ENCODE results near the gene ACAP2.

Gene ACAP2

DNA sequence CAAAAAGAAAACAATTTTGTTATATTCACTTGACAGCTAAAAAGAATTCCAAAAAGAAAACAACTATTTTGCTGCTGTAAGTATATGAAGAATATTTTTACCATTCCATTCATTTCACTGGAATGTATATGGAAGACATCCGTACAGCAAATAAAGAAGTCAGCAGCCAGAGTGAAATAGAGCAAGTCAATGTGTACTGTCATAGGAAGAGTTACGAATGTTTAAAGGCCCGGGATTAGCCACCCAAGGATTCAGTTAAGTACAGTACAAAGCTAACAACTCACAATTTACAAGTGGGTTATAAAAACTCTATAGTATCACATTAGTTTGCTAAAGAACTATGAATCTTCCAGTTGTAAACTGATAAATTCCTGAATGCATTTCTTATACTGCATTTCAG is 157.4 kb downstream of the ACAP2 start:
- DNase-seq = no peak

DNA sequence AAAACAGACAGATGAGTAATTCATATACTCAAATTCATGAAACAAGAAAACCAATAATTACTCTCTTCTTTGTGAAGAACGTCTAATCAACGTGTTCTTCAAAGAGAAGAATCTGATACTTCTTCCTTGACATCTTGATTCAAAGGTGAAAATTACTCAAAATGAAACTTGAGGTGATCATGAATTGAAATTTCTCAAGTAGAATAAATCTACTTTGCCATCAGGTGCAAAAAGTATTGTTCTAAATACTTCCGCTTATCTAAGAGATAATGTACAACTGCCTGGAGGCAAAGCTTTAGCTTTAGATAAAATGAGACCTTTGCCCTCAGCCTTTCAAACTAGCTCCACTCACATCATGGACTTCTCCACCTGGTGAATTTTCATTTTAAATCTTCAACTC is 158.0 kb downstream of the ACAP2 start:
- DNase-seq = no peak

DNA sequence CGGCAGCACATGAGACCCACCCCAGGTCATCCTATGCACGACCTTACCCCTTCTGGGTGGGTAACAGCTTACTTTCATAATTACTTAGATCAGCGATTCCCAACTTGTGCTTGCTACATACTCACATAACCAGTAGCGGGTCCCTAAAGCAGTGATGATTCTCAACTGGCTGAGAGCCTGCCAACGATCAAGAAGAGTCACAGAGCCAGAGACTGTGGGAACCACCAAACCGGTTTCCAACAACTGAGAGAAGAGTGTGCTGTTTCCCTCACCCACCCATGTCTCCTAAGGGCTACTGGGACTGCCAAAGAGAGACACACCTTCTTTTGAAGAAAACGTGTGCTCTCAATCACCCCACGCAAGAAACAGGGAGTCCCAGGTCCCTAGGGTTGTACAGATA is 159.9 kb downstream of the ACAP2 start:
- DNase-seq = no peak

DNA sequence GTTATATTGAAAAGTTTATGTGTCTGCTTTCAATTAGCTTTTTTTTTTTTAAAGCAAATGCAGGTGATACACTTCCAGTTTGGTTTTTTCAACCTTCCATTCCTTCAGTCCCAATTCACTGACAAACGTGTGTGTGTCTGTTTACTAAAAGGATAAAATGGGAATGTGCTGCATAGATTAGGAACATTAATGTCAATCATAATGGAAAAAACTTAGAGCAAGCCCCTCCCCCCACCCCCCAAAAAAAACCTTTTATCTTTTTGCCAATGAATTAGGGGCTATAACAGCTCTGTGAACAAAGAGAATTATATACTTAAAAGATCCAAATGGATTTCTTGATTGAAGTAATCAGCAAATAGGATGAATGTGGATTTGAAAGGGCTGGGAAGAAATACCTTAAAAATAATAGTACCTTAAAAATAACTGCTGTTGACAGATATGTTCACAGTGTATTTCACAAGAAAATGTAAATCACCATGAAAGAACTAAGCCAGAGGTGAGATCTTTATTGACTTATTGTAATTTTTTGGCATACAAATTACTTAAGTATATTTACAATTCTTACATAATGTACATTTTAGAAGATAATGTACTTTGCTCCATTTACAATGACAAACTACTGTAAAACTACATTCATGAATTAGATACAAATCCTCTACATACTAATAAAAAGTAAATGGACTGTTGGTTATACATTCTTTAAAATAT is 168.4 kb downstream of the ACAP2 start:
- DNase-seq = no peak

DNA sequence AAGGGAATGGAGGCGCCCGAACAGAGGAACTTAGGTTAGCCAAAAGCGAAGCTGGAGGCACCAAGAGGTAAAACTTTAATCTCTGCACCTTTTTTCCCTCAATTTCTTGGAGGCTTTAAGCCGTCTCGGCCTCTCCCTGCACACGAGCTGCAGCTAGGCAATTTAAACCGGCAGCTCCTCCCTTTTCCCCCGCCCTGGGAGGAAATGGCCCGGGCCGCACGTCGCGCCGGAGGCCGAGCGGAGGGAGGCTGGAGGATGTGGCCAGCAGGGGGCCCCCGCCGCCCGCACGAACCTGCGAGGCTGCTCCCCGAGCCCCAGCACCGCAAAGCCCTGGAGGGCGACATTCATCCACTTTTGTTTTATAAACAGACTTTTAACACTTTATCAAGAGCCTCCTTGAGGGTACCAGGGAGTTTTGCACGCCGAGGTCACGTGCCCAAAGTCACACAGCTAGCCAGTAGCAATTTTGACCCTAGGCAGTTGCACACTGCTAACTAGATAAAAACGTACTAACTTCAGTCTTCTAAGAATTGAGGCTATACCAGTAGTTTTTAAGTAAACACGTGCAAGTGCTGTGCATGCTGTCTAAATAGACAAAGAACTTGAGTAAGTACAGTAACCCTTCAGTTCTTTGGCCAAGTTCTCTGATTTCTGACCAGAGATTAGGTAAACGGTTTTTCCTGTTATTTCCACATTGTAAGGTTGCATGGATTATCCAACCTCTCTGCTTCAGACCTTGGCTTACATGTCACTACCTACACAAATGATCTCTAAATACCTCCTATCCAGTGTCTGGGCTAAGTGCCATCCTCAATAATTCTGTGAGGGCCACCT is 171.2 kb downstream of the ACAP2 start:
- DNase-seq = peak; percentile 87

DNA sequence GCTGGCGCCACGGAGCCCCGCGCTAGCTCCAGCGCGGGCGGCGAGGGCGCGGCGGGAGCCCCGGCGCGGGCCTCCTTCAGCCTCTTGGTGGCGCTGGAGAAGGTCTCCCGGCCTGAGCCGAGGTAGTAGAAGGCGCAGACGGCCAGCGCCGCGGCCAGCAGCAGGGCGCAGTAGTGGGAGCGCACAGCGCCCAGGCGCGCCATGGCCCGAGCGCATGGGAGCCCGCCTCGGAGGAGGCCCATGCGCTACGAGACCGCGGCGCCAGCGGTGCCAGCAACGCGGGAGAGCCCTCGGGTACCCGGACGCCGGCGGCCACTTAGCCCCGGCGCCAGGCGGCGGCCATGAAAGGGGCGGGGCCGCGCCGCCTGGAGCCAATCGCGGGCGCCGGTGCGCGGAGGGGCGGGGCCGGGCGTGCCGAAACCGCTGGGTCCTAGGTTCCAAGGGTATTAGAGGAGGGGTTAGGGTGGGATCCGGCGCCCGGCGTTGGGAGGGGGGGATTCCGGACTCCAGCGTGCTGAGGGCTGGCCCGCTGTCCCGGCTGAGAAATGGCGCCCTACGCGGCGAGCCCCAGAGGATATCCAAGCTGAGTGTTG is 171.9 kb downstream of the ACAP2 start, which contains the start of gene XXYLT1:
Gene XXYLT1 (minus strand): TSS at position 343 of the 593 bp plus-strand sequence. CDS start 101 bp downstream, at position 242.
- DNase-seq = peak; percentile 92

DNA sequence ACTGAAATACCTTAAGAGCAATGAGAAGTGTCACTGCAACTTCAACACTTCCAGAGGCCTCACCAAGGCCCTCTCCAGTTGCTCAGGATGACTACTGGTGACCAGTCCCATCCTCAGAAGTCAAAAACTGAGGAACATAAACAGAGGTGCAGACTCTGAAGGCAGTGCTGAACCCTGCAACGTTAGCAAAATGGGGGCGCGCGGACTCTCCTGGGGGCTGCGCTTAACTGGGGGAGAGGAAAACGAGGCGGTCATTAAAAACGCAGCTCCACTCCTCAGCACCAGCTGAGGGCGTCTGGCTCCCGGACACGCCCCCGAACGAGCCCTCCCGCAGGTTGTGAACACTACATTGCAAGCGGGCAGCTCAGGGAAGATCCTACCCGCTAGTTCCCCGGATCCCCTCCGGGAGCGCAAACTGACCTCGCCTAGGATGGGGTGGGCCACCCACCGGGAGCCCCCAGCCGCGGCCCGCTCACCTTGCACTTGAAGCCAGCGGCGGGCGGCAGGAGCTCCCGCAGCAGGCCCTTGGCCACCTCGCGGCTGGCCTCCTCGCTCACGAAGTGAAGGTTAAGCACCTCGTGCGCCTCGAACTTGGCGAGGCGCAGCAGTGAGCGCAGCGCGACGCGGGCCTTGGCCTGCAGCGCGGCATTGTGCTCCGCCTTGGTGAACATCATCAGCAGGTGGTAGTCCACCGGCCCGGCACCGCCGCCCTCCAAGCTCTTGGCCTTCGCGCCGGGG is 172.6 kb downstream of the ACAP2 start:
- DNase-seq = peak; percentile 52

DNA sequence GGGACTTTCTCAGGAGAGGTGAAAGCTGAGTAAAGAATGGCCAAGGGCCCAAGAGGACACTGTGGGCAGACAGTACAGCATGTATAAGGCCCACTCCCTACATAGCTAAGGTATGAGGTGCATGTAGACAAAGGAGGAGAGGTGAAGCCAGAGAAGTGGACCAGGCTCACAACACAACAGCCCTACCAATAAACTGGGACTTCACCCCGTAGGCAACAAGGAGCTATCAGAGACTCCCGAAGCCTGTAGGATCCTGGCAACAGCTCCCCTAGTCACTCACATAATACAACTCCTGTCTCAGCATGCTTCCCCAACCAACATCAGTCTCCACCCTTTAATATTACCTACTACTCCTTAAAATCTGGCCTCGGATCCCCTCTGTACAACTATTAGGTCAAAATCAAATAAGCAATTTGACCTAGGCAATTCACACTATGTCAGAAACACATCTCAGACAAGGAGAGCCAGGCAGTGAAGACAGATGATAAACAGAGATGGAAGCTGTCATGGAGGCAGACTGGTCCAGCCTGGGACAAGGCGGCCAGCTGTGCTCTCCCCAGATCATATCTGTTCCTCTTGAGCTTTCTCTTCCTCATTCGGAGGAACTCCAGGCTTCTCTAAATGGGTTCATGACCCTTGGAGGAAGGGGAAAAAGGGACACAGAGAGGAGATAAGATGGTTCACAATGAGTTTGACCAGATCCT is 173.3 kb downstream of the ACAP2 start:
- DNase-seq = no peak

DNA sequence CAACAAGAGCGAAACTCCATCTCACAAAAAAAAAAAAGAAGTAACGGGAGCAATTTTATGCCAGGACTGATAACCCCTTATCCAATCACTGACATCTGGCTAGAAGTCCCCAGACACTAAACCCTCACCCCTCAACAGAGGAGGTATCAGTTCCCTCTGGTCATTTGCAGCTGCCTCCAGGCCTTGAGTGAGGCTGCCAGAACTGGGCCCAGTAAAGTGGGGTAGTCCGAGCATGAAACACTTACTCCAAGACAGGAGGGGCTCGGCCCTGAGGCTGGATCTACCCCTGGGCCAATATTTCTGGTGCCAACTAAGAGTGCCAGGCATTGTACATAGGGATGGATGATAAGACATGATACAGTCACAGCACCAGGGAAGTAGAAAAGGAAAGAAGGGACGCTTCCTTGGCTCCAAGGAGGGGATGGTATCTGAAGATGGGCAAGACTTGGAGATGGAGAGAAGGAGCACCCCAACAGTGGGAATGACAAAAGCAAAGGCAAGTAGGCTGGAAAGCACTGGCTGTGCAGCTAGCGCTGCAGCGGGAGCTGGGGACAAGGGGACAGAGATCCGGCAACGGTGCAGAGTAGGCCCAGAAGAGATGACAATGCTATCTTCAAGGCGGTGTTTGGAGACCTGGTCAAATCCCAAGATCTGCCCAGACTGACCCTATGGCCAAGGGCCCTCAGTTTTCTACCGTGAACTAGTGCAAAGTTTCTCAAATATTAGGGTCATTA is 174.1 kb downstream of the ACAP2 start:
- DNase-seq = no peak

DNA sequence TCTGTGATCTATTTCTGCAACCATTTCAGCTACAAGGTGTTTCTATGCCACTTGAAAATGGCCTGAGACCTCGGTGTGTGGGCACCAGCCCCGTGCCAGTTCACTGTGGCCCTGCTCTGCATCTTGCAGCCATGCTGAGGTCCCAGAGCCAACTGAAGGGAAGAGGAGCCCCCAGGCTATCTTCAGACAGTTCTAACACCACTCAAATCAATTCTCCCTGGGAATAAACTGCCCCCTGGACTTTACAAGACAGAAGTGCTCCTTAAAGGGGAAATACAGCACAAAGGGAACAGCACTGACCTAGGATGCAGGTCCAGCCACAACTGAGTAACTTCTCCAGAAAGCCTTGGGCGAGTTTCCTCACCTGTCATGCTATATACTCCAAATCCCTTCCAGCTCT is 175.7 kb downstream of the ACAP2 start:
- no peak for DNase-seq

DNA sequence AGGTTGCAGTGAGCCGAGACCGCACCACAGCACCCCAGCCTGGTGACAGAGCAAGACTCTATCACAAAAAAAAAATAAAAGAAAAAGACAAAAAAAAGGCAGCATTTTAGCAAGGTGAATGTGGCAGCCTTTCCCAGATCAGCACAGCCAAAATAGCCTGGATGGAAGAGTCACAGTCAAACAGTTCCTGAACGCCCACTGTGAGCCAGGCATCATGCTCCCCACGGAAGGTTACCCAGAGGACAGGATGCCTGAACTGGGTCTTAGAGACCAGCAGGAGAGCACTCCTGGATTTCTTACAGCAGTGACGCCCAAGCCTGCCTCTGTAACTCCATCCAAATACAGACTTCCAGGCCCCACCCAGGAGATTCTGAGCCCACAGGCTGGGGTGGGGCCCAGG is 176.4 kb downstream of the ACAP2 start:
- DNase-seq = no peak

DNA sequence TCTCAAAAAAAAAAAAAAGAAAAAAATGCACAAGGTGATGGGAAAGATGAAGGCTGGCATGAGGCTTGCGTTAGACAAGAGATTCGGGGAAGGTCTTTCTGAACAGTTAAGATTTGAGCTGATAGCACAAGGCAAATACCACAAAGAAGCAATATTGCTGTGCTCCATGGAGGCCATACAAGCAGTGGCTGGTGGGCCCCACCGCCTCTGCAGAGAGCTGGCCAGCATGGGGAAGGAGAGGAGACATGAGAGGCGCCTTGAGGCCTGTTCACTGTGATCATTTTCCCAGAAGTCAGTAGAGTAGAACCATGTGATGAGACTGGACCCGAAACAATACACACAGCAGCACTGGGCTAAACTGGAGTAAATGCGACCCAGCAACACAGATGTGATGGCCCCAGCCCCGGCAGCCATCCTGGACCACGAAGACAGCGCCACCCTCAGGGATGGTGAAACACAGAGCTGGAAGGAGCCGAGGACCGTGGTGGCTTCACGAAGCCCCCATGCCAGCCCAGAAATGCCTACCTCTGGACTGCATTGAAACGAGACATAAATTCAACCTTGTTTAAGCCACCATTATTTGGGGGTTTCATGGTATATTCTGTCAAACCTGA is 177.3 kb downstream of the ACAP2 start:
- DNase-seq = no peak

DNA sequence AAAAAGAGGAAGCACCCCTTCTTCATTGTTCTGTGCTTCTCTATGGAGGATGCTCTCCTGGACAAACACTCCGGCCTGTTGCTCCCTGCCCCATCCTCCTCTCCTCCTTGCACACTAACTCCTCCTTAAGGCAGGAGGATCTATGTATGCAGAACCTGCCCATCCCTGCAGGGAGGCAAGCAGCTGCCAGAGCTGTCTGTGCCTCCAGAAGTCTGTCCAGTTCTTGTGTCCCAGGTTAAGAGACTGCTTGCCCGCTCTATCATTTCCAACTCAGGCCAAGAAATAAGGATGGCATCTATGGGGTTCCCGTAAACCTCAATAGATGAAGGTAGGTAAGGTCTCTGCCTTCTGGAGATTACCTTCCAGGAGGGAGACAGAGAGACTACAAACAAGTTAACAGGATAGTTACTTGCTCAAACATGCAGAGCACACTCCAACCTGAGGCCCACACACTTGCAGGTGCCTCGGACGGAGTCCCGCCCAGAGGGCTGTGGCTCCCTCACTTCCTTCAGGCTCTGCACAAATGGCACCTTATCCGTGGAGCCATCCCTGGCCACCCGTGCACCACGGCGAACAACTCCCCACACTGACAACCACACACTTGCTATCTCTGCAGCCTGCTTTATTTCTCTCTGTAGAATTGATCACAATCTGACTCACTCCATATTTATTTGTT is 178.8 kb downstream of the ACAP2 start:
- no peak for DNase-seq

DNA sequence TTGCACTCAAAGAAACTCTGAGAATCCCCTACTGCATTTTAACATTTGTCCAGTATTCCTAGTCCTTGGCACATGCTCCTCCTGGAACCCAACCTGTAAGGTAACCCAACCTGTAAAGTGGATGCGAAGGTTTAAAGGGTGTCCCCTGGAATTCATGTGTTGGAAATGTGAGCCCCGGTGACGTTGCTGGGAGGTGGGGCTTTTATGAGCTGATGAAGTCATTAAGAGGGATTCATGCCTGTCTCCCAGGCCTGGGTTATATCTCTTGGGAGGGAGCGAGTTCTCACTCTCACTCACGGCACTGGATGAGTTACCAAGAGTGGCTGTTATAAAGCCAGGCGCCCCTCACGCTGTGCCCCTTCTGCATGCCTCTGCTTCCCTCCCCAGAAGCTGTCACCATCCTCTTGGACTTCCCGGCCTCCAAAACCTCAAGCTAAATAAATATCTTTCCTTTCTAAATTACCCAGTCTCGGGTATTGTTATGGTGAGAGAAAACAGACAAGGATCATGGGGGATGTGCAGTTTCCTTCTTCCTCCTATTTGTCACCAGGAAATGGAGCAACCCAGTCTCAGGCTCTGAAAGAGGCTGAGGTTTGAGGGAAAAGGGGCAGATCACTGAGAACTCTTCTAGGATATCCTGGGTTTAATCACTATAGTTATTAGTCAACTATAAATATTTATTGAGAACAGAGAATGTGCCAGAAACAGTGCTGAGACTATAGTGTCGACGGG is 179.5 kb downstream of the ACAP2 start:
- DNase-seq = no peak

DNA sequence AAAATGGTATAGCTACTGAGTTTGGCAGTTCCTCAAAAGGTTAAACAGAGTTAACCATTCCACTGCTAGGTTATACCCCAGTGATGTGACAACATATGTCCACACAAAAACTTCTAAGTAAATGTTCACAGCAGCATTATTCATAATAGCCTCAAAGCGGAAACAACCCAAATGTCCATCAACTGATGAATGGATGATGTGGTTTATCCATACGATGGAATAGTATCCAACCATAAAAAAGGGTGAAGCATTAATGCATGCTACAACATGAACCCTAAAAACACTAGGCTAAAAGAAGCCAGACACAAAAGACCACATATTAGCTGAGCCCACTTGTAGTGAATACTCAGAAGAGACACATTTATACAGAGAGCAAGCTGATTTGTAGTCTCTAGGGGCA is 180.9 kb downstream of the ACAP2 start:
- DNase-seq = no peak

DNA sequence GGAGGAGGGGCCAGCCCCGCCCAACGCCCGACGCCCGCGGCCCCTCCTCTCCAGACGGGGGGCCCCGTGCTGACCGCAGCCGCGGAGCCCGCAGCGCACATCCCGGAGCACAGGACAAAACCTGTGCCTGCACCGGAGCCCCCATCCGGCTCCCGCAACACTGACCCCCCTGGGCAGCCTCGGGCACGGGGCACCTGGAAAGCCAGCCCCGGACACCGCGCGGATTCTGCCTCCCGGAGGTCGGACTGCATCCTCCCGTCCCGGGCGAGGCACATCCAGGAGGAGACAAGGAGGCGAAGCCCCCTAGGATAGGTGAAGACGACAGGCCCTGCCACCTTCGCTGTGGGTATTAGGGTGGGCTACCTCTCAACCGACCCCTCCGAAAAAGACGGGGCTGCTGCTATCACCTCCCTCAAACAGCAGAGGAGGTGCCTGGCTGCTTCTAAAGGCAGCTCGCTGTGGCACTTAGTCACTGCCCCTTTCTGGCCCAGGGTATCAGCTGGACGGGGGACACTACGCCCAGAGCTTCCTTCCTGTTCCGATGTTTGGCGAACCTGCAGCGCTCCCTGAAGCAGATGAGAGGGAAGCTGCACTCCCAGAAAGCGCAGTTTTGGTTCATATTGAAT is 182.4 kb downstream of the ACAP2 start:
- peak; percentile 54 for DNase-seq

DNA sequence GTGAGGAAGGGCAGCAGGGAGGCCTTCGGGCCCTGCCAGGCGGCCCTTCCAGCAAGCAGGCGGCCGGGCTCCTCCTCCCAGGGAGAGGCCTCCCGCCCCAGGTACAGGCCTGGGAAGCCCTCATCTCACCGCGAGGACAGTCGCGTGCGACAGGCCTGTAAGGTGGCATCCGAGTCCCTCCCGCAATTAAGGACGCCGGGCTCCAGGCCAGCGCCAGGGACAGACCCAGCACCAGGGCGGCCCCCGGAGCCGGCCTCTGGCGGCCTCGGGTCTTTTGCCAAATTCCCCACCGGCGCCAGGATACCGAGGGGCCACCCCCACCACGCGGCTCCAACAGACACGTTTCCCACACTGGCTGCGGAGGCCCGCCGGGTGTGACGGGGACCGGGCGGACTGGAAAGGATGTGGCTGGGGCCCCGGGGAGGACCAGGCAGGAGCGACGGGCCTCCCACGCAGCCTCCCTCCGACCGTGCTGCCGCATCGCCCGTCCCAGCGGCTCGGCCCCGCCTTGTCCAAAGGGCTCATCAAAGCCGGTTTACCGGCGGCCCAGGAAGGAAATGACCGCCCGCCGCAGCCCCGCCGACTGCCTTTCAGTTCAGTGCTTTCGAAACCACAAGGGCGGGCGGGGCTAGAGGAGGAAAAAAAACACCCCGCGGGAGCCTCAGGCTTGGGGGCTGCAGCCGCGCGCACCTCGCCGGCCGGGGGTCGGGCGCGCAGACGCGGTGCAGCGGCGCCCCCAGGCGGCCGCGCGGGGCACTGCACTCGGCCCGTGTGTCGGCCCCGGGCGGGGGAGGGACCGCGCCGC is 183.1 kb downstream of the ACAP2 start:
- DNase-seq = peak; percentile 99

DNA sequence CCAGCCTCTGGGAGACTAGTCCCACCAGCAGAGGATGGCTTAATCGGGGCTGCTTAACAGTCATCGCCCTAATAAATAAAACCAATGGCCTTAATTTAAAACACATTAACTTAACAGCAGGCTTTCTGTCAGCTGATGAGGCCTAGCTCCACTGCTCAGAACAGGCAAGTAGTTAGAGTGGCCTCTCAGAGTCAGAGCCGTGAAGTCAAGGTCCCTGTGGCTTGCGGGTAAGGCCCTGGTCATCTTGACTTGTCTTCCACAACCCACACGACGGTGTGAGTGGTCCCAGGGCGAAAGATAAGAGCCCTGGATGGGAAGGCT is 183.7 kb downstream of the ACAP2 start:
- DNase-seq = peak; percentile 63
